Left lobe of liver (tissue), 2 donors: Measurements from ENCODE around the gene DCDC2B. TPM values are rescaled to one million over a fixed set of nuclear protein-coding genes. Genes with fewer than 3 reads are reported as not detected.
"Not testable (repeated sequence)": the region's sequence is repeated elsewhere in the genome, so short reads cannot be mapped to it uniquely, and the experiment has no call there.

Source experiments
- ATAC-seq: fragments of 200-7000 bp; cut with Tn5 transposase; one replicate; pipeline ENCODE4 v1.9.1; 2020; ENCODE audit warnings: mild to moderate bottlenecking, moderate library complexity
- DNase-seq: peaks from one replicate; pipeline ENCODE4 v3.0.0-alpha.2; 2020; ENCODE audit warnings: low spot score
- total RNA-seq: library from RNA; stranded (reverse); gene quantifications from one replicate; pipeline ENCODE4 v1.2.1, GENCODE V29; 2021
- donor health status: DM: no; HTN: no; CAD: no; lungs with moderate emphysema.
- donor health status: DM: no; HTN: yes; CAD: no.

Gene DCDC2B
- total RNA-seq: not detected

GRCh38 chr1:32208891-32209328, at the start of gene DCDC2B:
DCDC2B (plus strand) TSS chr1:32209089; CDS start chr1:32209094, 5 bp downstream.
- ATAC-seq: no peak

GRCh38 chr1:32159189-32159588, 49.7 kb upstream of the DCDC2B start:
- no peak for DNase-seq
- ATAC-seq: peak; percentile 96

More at GRCh38 chr1:32208891-32209328, at the start of gene DCDC2B:
- DNase-seq: no peak

- ATAC-seq (no peak), DNase-seq (no peak)
These were observed 45.5 kb upstream of the DCDC2B start for GRCh38 chr1:32163405-32163804.

GRCh38 chr1:32165633-32166032, 43.3 kb upstream of the DCDC2B start:
- not testable (repeated sequence) for DNase-seq, ATAC-seq

- ATAC-seq: no peak
- DNase-seq: no peak
These were observed 37.9 kb upstream of the DCDC2B start for GRCh38 chr1:32170991-32171390.

- no peak for DNase-seq
- ATAC-seq: no peak
These were observed 36.2 kb upstream of the DCDC2B start for GRCh38 chr1:32172621-32173245.

GRCh38 chr1:32178380-32179192, 30.3 kb upstream of the DCDC2B start:
- DNase-seq (peak; percentile 65), ATAC-seq (peak; percentile 49)

GRCh38 chr1:32179193-32179442, 29.8 kb upstream of the DCDC2B start:
- ATAC-seq: no peak
- no peak for DNase-seq

GRCh38 chr1:32179443-32180185, 29.3 kb upstream of the DCDC2B start, which contains the start of gene TXLNA:
TXLNA (plus strand) TSS chr1:32179675; CDS start chr1:32180346, 671 bp downstream.
- ATAC-seq (peak; percentile 86), DNase-seq (peak; percentile 97)

- DNase-seq (peak; percentile 60), ATAC-seq (peak; percentile 33)
These were observed 28.5 kb upstream of the DCDC2B start for GRCh38 chr1:32180186-32181060.

- no peak for DNase-seq
- no peak for ATAC-seq
These were observed 27.8 kb upstream of the DCDC2B start for GRCh38 chr1:32181065-32181464.

- ATAC-seq (no peak), DNase-seq (no peak)
These were observed 27.3 kb upstream of the DCDC2B start for GRCh38 chr1:32181563-32181962.

- DNase-seq (no peak), ATAC-seq (no peak)
These were observed 26.8 kb upstream of the DCDC2B start for GRCh38 chr1:32182060-32182459.

GRCh38 chr1:32184650-32185049, 24.2 kb upstream of the DCDC2B start:
- DNase-seq: no peak
- ATAC-seq: no peak

- DNase-seq: no peak
- no peak for ATAC-seq
These were observed 22.8 kb upstream of the DCDC2B start for GRCh38 chr1:32186077-32186476.

- DNase-seq: no peak
These were observed 22.4 kb upstream of the DCDC2B start for GRCh38 chr1:32186491-32186890.

GRCh38 chr1:32187850-32188249, 21.0 kb upstream of the DCDC2B start:
- no peak for ATAC-seq
- no peak for DNase-seq

More at GRCh38 chr1:32186491-32186890, 22.4 kb upstream of the DCDC2B start:
- peak; percentile 34 for ATAC-seq

GRCh38 chr1:32192220-32192948, 16.5 kb upstream of the DCDC2B start:
- DNase-seq: no peak

GRCh38 chr1:32194984-32195383, 13.9 kb upstream of the DCDC2B start:
- DNase-seq (no peak), ATAC-seq (no peak)

More at GRCh38 chr1:32192220-32192948, 16.5 kb upstream of the DCDC2B start:
- no peak for ATAC-seq

GRCh38 chr1:32195531-32195930, 13.4 kb upstream of the DCDC2B start:
- ATAC-seq (no peak), DNase-seq (no peak)
